Activated naive CD4-positive, alpha-beta T cell treated with anti-CD3 and anti-CD28 coated beads, Interleukin-2, amount 50 U/mL, for 16 hours (primary cell): ENCODE data around the gene ITGB1.

Experiments used
- DNase-seq: peaks from one replicate; pipeline ENCODE4 v3.0.0-alpha.2; 2020

The ITGB1 gene

DNA sequence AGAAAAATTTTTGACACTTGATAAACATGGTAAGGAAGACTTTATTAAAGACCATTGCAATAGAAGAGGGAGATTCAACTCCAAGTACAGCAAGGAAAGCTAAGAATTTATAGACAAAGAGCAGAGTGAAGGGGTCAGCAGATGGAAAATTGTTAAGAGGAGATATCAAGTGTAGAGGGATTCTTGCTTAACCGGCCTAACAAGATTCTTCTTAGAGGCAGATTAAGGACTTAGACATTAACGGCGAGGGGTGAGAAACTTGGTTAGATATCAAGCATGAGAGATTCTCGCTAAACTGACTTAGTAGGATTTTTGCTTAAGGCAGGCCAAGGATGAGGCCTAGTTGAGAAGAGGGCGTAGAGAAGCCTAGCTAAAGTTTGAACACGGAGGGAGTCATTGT is 76.0 kb downstream of the ITGB1 start:
- no peak for DNase-seq

DNA sequence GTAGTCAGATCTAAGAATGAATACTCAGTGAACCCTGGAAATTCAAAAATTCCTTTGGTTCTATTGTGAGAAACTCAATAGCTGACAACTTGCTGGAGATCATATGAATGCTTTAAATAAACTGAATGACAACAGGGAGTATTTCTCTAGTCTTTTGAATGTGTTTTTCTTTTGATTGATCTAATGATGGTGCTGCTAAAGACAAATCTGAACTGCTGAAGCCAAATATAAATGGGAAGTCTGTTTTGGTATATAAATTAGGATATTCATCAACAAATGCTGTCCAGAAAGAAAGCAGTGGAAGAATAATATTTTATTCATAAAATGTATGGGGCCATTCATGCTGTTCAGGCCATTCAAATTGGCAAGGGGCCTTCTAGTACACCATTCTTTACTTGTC is 79.4 kb downstream of the ITGB1 start:
- no peak for DNase-seq

DNA sequence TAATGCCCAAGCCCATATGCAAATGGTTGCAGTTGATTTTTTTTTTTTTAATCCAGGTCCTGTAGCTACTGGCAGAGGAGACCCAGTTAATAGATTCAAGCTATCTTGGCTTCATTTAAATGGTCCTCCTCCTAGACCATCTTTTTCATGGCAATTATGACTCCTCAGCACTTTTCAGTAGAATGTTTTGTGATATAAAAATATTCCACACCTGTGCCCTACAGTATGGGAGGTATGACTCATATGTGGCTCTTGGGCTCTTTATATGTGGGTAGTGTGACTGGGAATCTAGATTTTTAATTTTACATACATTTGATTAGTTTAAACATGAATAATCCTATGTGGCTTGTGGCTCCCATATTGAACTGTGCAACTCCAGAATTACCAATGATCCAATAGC is 80.1 kb downstream of the ITGB1 start:
- DNase-seq, result no peak

DNA sequence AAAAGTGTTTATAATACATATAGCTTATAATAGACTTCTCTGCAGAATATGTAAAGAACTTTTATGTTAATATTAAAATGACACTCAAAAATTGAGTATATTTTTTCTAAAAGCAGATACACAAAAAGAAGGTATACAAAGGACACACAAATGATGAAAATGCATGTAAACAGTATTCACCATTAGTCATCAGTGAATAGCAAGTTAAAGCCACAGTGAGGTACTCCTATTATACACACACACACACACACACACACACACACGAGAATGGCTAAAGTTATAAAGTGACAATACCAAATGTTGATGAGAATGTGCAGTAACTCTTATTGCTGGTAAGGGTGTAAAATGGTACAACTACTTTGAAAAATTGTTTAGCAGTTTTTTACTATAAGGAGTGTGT is 92.9 kb downstream of the ITGB1 start:
- no peak for DNase-seq

DNA sequence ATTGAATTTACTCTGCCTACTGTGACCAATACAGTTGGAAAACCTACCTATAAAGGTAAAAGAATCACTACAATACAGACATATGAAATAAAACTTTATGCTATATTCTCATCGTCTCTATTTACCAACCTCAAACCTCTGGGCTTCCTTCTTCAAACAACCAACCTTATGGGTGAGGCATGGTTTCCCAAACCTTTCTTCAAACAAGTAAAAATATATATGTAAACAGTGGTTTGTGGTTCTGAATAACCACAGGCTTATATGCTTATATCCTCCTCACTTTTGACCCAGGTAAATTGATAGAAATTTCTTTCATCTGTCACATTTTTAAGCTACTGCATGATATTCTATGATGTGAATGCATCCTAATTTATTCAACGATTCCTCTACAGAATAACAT is 103.6 kb downstream of the ITGB1 start:
- DNase-seq, result no peak

DNA sequence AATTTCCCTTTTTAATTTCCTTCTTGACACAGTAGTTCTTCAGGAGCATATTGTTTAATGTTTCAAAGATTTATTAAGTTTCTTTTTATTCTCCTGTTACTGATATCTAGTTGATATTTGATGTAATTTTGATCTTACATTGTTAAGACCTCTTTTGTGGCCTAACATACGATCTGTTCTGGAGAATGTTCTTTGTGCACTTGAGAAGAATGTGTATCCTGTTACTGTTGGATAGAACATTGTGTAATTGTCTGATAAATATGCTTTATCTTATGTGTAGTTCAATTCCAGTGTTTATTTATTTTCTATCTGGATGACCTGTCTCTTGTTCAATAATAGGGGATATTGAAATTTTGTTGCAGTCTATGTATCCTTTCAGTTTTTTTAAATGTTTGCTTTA is 106.7 kb downstream of the ITGB1 start:
- no peak for DNase-seq
